SK-N-SH treated with all-trans-retinoic acid at 6 μM for 48 hours (cell line): ENCODE data around the gene C3orf70.

Experiments
- ATAC-seq: fragments of 200-7000 bp; cut with Tn5 transposase; 3 replicates; pipeline ENCODE4 v1.9.1; 2020; ENCODE audit warnings: mild to moderate bottlenecking, moderate library complexity
- ARNTL ChIP-seq: fragments of 450-650 bp; formaldehyde crosslinking; IDR thresholded peaks from 2 replicates; pipeline ENCODE4 v1.5.0; 2020; ENCODE audit warnings: low read depth, mild to moderate bottlenecking, moderate library complexity, borderline replicate concordance
- BACH2 ChIP-seq: fragments of 250-450 bp; sonication (Bioruptor Pico); IDR thresholded peaks from 2 replicates; pipeline ENCODE4 v1.9.0; 2021; ENCODE audit warnings: mild to moderate bottlenecking, borderline replicate concordance
- ESRRG ChIP-seq: fragments of 250-450 bp; sonication (Bioruptor Pico); IDR thresholded peaks from 2 replicates; pipeline ENCODE4 v1.6.1; 2021; ENCODE audit warnings: mild to moderate bottlenecking
- GLIS3 ChIP-seq: fragments of 250-450 bp; sonication (Bioruptor Pico); IDR thresholded peaks from 2 replicates; pipeline ENCODE4 v1.5.0; 2020; ENCODE audit warnings: mild to moderate bottlenecking, moderate library complexity
- PPARA ChIP-seq: fragments of 250-450 bp; sonication (Bioruptor Pico); IDR thresholded peaks from 2 replicates; pipeline ENCODE4 v1.5.0; 2020; ENCODE audit warnings: mild to moderate bottlenecking, borderline replicate concordance
- SNAI2 ChIP-seq: fragments of 250-450 bp; sonication (Bioruptor Pico); IDR thresholded peaks from 2 replicates; pipeline ENCODE4 v1.5.0; 2020; ENCODE audit warnings: mild to moderate bottlenecking, moderate library complexity
- TOX ChIP-seq: fragments of 250-450 bp; sonication (Bioruptor Pico); IDR thresholded peaks from 2 replicates; pipeline ENCODE4 v1.8.0; 2021; ENCODE audit warnings: mild to moderate bottlenecking, moderate library complexity, borderline replicate concordance
- ZC3H10 ChIP-seq: fragments of 250-450 bp; sonication (Bioruptor Pico); IDR thresholded peaks from 2 replicates; pipeline ENCODE4 v1.5.1; 2021; ENCODE audit warnings: mild to moderate bottlenecking, moderate library complexity
- ZFP3 ChIP-seq: fragments of 250-450 bp; sonication (Bioruptor Pico); IDR thresholded peaks from 2 replicates; pipeline ENCODE4 v1.5.0; 2020; ENCODE audit warnings: mild to moderate bottlenecking, moderate library complexity
- ZFP30 ChIP-seq: fragments of 450-650 bp; formaldehyde crosslinking; IDR thresholded peaks from 2 replicates; pipeline ENCODE4 v1.5.0; 2022; ENCODE audit warnings: mild to moderate bottlenecking, moderate library complexity
- ZNF8 ChIP-seq: fragments of 450-650 bp; formaldehyde crosslinking; IDR thresholded peaks from 2 replicates; pipeline ENCODE4 v1.5.0; 2020; ENCODE audit warnings: mild to moderate bottlenecking, moderate library complexity
- TF ChIP-seq, protein P1 (sequence below): fragments of 250-450 bp; sonication (Bioruptor Pico); IDR thresholded peaks from 2 replicates; pipeline ENCODE4 v1.5.0; 2020; ENCODE audit warnings: mild to moderate bottlenecking, moderate library complexity
- TF ChIP-seq, protein P2 (sequence below): fragments of 250-450 bp; sonication (Bioruptor Pico); IDR thresholded peaks from 2 replicates; pipeline ENCODE4 v1.8.0; 2020; ENCODE audit warnings: mild to moderate bottlenecking, moderate library complexity, borderline replicate concordance
- TF ChIP-seq, protein P3 (sequence below): fragments of 250-450 bp; sonication (Bioruptor Pico); IDR thresholded peaks from 2 replicates; pipeline ENCODE4 v1.5.1; 2021; ENCODE audit warnings: mild to moderate bottlenecking, moderate library complexity
- TF ChIP-seq, protein P4 (sequence below): fragments of 250-450 bp; sonication (Bioruptor Pico); IDR thresholded peaks from 2 replicates; pipeline ENCODE4 v1.8.0; 2021; ENCODE audit warnings: low read depth, mild to moderate bottlenecking, moderate library complexity, borderline replicate concordance
- TF ChIP-seq, protein P5 (sequence below): fragments of 250-450 bp; sonication (Bioruptor Pico); IDR thresholded peaks from 2 replicates; pipeline ENCODE4 v1.5.1; 2020; ENCODE audit warnings: low read depth, mild to moderate bottlenecking, moderate library complexity

The C3orf70 gene

DNA sequence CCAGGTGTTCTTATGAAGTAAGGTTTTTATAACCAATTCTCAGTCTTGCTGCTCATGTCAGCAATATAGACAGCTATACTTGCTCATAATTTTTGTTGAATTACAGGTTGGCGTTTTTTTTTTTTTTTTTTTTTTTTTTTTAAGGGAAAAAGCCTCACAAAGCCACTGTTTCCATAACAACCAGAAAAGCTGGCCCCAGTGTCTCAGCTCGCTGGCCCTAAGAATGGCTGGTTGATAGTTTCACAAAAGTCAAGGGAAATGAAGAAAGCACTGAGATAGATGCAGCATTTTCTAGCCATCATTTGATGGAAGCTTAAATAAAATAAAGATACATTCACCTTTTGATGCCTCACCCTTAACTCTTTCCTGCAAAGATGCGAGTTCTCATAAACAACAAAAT is 121.9 kb downstream of the C3orf70 start (continued):
- TF ChIP-seq, protein P1, sequence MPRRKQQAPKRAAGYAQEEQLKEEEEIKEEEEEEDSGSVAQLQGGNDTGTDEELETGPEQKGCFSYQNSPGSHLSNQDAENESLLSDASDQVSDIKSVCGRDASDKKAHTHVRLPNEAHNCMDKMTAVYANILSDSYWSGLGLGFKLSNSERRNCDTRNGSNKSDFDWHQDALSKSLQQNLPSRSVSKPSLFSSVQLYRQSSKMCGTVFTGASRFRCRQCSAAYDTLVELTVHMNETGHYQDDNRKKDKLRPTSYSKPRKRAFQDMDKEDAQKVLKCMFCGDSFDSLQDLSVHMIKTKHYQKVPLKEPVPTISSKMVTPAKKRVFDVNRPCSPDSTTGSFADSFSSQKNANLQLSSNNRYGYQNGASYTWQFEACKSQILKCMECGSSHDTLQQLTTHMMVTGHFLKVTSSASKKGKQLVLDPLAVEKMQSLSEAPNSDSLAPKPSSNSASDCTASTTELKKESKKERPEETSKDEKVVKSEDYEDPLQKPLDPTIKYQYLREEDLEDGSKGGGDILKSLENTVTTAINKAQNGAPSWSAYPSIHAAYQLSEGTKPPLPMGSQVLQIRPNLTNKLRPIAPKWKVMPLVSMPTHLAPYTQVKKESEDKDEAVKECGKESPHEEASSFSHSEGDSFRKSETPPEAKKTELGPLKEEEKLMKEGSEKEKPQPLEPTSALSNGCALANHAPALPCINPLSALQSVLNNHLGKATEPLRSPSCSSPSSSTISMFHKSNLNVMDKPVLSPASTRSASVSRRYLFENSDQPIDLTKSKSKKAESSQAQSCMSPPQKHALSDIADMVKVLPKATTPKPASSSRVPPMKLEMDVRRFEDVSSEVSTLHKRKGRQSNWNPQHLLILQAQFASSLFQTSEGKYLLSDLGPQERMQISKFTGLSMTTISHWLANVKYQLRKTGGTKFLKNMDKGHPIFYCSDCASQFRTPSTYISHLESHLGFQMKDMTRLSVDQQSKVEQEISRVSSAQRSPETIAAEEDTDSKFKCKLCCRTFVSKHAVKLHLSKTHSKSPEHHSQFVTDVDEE (CRISPR knock-in tag) = no peak
- TF ChIP-seq, all 23 proteins: peak for 0

DNA sequence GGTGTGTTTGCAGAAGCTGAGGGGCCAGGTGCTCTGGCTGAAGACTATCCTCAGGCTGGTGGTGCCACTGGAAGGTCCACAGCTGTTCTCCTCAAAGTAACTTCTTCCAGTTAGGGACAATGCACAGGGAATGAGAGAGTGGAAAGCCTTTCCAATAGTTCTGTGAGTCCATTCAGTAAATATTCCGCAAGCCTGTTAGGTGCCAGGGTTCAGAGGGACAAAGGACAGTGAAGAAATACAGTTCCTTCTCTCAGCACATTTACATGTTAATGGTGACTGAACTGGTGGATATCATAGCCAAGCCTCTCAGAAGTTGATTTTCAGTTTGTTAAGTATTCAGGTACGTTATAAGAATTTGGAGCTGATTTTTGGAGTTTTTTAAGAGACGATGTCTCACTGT is 122.5 kb downstream of the C3orf70 start:
- ATAC-seq = no peak
- TF ChIP-seq, protein P2, sequence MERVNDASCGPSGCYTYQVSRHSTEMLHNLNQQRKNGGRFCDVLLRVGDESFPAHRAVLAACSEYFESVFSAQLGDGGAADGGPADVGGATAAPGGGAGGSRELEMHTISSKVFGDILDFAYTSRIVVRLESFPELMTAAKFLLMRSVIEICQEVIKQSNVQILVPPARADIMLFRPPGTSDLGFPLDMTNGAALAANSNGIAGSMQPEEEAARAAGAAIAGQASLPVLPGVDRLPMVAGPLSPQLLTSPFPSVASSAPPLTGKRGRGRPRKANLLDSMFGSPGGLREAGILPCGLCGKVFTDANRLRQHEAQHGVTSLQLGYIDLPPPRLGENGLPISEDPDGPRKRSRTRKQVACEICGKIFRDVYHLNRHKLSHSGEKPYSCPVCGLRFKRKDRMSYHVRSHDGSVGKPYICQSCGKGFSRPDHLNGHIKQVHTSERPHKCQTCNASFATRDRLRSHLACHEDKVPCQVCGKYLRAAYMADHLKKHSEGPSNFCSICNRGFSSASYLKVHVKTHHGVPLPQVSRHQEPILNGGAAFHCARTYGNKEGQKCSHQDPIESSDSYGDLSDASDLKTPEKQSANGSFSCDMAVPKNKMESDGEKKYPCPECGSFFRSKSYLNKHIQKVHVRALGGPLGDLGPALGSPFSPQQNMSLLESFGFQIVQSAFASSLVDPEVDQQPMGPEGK (CRISPR knock-in tag) = no peak
- TF ChIP-seq GLIS3 (CRISPR knock-in tag) (no peak), SNAI2 (CRISPR knock-in tag) (no peak), ZFP30 (CRISPR knock-in tag) (no peak), PPARA (CRISPR knock-in tag) (no peak), ZNF8 (CRISPR knock-in tag) (no peak), ZC3H10 (CRISPR knock-in tag) (no peak), ESRRG (no peak), BACH2 (CRISPR knock-in tag) (no peak), ARNTL (no peak)
- TF ChIP-seq, protein P1 (CRISPR knock-in tag) = no peak
- TF ChIP-seq, protein P3, sequence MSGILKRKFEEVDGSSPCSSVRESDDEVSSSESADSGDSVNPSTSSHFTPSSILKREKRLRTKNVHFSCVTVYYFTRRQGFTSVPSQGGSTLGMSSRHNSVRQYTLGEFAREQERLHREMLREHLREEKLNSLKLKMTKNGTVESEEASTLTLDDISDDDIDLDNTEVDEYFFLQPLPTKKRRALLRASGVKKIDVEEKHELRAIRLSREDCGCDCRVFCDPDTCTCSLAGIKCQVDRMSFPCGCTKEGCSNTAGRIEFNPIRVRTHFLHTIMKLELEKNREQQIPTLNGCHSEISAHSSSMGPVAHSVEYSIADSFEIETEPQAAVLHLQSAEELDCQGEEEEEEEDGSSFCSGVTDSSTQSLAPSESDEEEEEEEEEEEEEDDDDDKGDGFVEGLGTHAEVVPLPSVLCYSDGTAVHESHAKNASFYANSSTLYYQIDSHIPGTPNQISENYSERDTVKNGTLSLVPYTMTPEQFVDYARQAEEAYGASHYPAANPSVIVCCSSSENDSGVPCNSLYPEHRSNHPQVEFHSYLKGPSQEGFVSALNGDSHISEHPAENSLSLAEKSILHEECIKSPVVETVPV = no peak
- TF ChIP-seq, protein P4, sequence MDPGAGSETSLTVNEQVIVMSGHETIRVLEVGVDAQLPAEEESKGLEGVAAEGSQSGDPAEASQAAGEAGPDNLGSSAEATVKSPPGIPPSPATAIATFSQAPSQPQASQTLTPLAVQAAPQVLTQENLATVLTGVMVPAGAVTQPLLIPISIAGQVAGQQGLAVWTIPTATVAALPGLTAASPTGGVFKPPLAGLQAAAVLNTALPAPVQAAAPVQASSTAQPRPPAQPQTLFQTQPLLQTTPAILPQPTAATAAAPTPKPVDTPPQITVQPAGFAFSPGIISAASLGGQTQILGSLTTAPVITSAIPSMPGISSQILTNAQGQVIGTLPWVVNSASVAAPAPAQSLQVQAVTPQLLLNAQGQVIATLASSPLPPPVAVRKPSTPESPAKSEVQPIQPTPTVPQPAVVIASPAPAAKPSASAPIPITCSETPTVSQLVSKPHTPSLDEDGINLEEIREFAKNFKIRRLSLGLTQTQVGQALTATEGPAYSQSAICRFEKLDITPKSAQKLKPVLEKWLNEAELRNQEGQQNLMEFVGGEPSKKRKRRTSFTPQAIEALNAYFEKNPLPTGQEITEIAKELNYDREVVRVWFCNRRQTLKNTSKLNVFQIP (CRISPR knock-in tag) = no peak
- TF ChIP-seq, protein P5, sequence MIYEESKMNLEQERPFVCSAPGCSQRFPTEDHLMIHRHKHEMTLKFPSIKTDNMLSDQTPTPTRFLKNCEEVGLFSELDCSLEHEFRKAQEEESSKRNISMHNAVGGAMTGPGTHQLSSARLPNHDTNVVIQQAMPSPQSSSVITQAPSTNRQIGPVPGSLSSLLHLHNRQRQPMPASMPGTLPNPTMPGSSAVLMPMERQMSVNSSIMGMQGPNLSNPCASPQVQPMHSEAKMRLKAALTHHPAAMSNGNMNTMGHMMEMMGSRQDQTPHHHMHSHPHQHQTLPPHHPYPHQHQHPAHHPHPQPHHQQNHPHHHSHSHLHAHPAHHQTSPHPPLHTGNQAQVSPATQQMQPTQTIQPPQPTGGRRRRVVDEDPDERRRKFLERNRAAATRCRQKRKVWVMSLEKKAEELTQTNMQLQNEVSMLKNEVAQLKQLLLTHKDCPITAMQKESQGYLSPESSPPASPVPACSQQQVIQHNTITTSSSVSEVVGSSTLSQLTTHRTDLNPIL (CRISPR knock-in tag) = no peak

DNA sequence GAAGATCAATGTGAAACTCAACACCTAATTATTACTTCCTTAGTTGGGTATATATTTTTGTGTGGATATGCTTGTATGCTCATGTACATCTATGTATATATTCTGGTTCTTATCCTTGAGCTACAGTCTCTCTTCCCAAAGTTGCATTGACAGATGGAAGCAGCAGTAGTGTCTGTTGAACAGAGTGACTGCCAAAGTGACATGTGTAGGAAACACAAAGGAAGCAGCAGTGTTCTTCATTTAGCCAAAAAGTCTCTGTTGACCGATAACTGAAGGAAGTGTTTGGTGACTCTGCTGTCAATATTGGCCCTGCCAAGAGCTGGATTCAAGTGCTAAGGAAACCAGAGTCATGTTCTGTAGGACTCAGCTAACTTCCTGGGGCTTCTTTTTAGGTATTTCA is 123.8 kb downstream of the C3orf70 start:
- TF ChIP-seq, protein P1 (CRISPR knock-in tag) = no peak
- TF ChIP-seq, protein P3 = no peak
- TF ChIP-seq, protein P4 (CRISPR knock-in tag) = no peak
- TF ChIP-seq ZFP3 (CRISPR knock-in tag) = no peak
- TF ChIP-seq TOX (CRISPR knock-in tag) = no peak
- ATAC-seq = no peak
